ENCODE results near the gene STRN4. TPM values are rescaled to one million over a fixed set of nuclear protein-coding genes. Genes with fewer than 3 reads are reported as not detected.
"Not testable (repeated sequence)": the region's sequence is repeated elsewhere in the genome, so short reads cannot be mapped to it uniquely, and the experiment has no call there.

The STRN4 gene
- total RNA-seq, 1 donor from 2014 or later = 124 TPM

DNA sequence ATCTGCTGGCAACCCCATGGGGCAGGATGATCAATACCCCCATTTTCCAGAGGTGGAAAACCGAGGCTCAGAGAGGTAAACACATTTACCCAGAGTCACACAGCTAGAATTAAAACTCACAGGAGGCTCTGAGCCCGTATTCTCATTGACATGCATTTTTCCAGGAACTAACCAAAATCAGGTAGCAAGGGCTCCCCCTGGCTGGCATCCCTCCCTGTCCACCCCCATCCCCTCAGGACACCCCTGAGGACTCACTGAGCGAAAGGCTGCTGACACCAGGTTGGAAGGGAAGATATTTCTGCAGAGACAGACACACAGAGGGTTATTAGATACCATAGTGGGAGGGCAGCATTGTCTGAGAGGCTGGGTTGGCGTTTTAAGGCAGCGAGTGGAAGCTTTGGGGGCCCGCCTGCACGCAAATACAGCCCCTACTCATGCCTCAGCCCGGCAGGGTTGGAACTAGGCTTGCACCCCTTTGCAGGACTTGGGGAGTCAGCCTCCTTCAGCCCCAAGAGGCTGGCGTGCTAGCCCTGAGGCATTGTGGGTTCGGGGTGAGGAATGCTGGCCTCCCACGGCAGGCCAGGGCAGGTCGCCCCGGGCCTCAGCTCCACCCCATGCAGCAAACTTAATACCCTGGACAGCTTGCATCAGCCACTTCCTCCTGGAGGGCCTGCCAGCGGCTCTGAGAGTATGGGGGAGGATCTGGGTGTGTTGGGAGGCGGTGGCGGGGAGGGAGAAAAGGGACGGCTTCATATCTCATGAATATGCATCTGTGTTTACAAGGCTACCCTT lies 38.2 kb upstream of the STRN4 start:
- H3K36me3 Mint-ChIP-seq = peaks cover 11% of the 10 kb centered on the region
- peaks cover 46% of the 10 kb centered on the region for H3K4me1 Mint-ChIP-seq
- no peaks in the 10 kb centered on the region for H3K27me3 Mint-ChIP-seq (ENCODE audit: low read depth)
- peak overlapping the region; percentile 87 for H3K4me3 Mint-ChIP-seq
- no peaks in the 10 kb centered on the region for H3K9me3 Mint-ChIP-seq
- DNase-seq (ENCODE audit: low spot score in 2 of 2, unreplicated experiment in 2 of 2) = peak; percentile 39 to 55
- TF ChIP-seq, protein P1, sequence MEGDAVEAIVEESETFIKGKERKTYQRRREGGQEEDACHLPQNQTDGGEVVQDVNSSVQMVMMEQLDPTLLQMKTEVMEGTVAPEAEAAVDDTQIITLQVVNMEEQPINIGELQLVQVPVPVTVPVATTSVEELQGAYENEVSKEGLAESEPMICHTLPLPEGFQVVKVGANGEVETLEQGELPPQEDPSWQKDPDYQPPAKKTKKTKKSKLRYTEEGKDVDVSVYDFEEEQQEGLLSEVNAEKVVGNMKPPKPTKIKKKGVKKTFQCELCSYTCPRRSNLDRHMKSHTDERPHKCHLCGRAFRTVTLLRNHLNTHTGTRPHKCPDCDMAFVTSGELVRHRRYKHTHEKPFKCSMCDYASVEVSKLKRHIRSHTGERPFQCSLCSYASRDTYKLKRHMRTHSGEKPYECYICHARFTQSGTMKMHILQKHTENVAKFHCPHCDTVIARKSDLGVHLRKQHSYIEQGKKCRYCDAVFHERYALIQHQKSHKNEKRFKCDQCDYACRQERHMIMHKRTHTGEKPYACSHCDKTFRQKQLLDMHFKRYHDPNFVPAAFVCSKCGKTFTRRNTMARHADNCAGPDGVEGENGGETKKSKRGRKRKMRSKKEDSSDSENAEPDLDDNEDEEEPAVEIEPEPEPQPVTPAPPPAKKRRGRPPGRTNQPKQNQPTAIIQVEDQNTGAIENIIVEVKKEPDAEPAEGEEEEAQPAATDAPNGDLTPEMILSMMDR (IDR thresholded peaks at IDR 0.05; ENCODE audit: unreplicated experiment) = no peak
- H3K27ac Mint-ChIP-seq = peak overlapping the region; percentile 91

DNA sequence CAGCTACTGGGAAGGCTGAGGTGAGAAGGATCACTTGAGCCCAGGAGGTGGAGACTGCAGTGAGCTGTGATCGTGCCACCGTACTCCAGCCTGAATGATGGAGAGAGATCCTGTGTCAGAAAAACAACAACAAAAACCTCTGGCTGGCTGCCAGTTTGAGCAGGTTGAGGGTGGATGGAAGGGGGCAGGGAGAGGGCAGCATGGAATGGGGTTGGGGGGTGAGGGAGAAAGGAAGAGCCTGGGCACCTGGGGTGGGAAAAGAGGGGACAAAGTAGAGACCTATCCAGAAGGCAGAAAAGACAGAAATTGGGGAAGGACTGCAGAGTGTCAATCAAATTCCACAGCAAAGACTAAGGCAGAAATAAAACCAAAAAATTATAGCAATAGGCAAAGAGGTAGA lies 37.4 kb upstream of the STRN4 start:
- Mint-ChIP-seq H3K27me3 (ENCODE audit: low read depth) (no peaks in the 10 kb centered on the region), H3K36me3 (peaks cover 15% of the 10 kb centered on the region), H3K4me1 (peaks cover 46% of the 10 kb centered on the region), H3K27ac (peak overlapping the region; percentile 91), H3K4me3 (peak overlapping the region; percentile 87), H3K9me3 (no peaks in the 10 kb centered on the region)
- TF ChIP-seq, protein P1 (IDR thresholded peaks at IDR 0.05; ENCODE audit: unreplicated experiment) = no peak
- DNase-seq (ENCODE audit: low spot score in 2 of 2, unreplicated experiment in 2 of 2) = no peak

DNA sequence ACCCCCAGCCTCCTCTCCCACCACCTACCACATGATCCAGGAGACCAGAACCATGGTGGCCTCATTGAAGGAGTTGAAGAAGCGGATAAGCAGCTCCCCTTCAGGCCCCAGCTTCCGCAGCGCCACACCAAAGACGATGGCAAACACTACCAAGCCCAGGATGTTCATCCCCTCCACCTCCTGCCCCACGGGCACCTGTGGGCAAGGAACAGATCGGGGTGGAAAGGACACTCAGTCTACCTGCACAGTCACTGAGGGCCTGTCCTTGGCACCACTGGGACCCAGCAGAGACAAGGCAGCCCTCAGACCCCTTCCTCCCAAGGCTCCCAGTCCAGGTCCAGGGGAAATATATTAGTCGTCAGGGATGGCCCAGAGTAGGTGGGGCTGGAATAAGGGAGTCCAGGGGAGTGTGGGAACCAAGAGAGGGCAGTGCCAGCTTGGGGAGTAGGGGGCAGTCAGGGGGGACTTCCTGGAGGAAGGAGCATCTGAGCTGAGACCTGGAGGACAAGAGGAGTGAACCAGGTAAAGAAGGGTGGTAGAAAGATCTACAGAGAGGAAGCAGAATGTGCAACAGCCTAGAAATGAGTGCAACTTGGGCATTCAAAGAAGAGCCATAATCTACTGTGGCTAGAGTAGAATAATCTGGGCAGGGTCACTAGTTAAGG lies 36.2 kb upstream of the STRN4 start:
- Mint-ChIP-seq H3K9me3 (no peaks in the 10 kb centered on the region), H3K4me3 (no peak overlapping the region), H3K27me3 (ENCODE audit: low read depth) (no peaks in the 10 kb centered on the region), H3K27ac (peak overlapping the region; percentile 71), H3K36me3 (peaks cover 20% of the 10 kb centered on the region), H3K4me1 (peaks cover 46% of the 10 kb centered on the region)
- TF ChIP-seq, protein P1 (IDR thresholded peaks at IDR 0.05; ENCODE audit: unreplicated experiment) = no peak
- no peak for DNase-seq (ENCODE audit: low spot score in 2 of 2, unreplicated experiment in 2 of 2)

- H3K36me3 Mint-ChIP-seq = peaks cover 40% of the 10 kb centered on the region
- H3K4me1 Mint-ChIP-seq; H3K27ac Mint-ChIP-seq; H3K4me3 Mint-ChIP-seq; DNase-seq (ENCODE audit: low spot score in 2 of 2, unreplicated experiment in 2 of 2); H3K27me3 Mint-ChIP-seq (ENCODE audit: low read depth); H3K9me3 Mint-ChIP-seq: not testable (repeated sequence)
Observed at GRCh38 chr19:46777956-46778645, 31.9 kb upstream of the STRN4 start.

- Mint-ChIP-seq H3K36me3 (peaks cover 32% of the 10 kb centered on the region), H3K27ac (no peak overlapping the region), H3K27me3 (ENCODE audit: low read depth) (no peaks in the 10 kb centered on the region), H3K9me3 (no peaks in the 10 kb centered on the region), H3K4me1 (no peaks in the 10 kb centered on the region), H3K4me3 (no peak overlapping the region)
- TF ChIP-seq, protein P1 (IDR thresholded peaks at IDR 0.05; ENCODE audit: unreplicated experiment) = no peak
- no peak for DNase-seq (ENCODE audit: low spot score in 2 of 2, unreplicated experiment in 2 of 2)
Observed at GRCh38 chr19:46776927-46777911, 31.0 kb upstream of the STRN4 start.
